SK-N-SH (cell line): ENCODE measurements around the gene GULP1. TPM values are rescaled to one million over a fixed set of nuclear protein-coding genes. Genes with fewer than 3 reads are reported as not detected.

Experiments used
- CTCF ChIA-PET: fragments of 300-600, 350-600 bp; formaldehyde crosslinking; extraction: SDS; loops from one replicate; lab custom pipeline; 2021; lab: Yijun Ruan, JAX
- POLR2A ChIA-PET: fragments of 350-600 bp; sonication (Branson Sonifier 250); formaldehyde crosslinking; extraction: SDS; loops from one replicate; lab custom pipeline; 2020; ENCODE audit warnings: antibody characterized with exemption, inconsistent platforms; lab: Yijun Ruan, JAX
- DNase-seq: peaks from one replicate; pipeline ENCODE4 v3.0.0; 2012
- H2AFZ ChIP-seq: fragments of 200-600 bp; sonication (generic); 2 replicates; pipeline ENCODE4 v1.8.1; 2016; ENCODE audit warnings: antibody characterized with exemption, mild to moderate bottlenecking, low read depth
- H3F3A ChIP-seq: fragments of 200-600 bp; sonication (generic); replicated peaks from 2 replicates; pipeline ENCODE3; 2016; ENCODE audit warnings: antibody characterized with exemption, mild to moderate bottlenecking; ENCODE audit not compliant: insufficient read depth
- H3K27ac ChIP-seq, 2 experiments: fragments of 200-500 bp in 1 of 2; fragments of 200-600 bp in 1 of 2; sonication (Bioruptor generic) in 1 of 2; sonication (generic), shearing (Covaris generic) in 1 of 2; 2 replicates each; pipeline versions ENCODE4 v1.5.1 to v1.6.1; 2014 to 2016; ENCODE audit warnings: low read depth in 2 of 2, inconsistent platforms in 1 of 2, low read length in 1 of 2, mild to moderate bottlenecking in 1 of 2, mixed read lengths in 1 of 2
- H3K27me3 ChIP-seq: fragments of 200-600 bp; sonication (generic), shearing (Covaris generic); 2 replicates; pipeline ENCODE4 v1.6.1; 2016; ENCODE audit warnings: mixed run types; ENCODE audit not compliant: insufficient read depth
- H3K36me3 ChIP-seq, 2 experiments: fragments of 200-500 bp in 1 of 2; fragments of 200-600 bp in 1 of 2; sonication (Bioruptor generic) in 1 of 2; sonication (generic) in 1 of 2; replicated peaks in 1 of 2; 2 replicates each; pipeline versions ENCODE3 to v1.5.1; 2014 to 2016; ENCODE audit warnings: low read length in 1 of 2, mild to moderate bottlenecking in 1 of 2; ENCODE audit not compliant: insufficient read depth in 2 of 2, control insufficient read depth in 1 of 2
- H3K4me1 ChIP-seq, 2 experiments: fragments of 200-500 bp in 1 of 2; fragments of 200-600 bp in 1 of 2; sonication (Bioruptor generic) in 1 of 2; sonication (generic), shearing (Covaris generic) in 1 of 2; 2 replicates each; pipeline versions ENCODE4 v1.5.1 to v1.6.1; 2014 to 2016; ENCODE audit warnings: low read depth in 1 of 2, low read length in 1 of 2, mixed run types in 1 of 2; ENCODE audit not compliant: insufficient read depth in 2 of 2, control insufficient read depth in 1 of 2
- H3K4me2 ChIP-seq: fragments of 200-600 bp; sonication (generic), shearing (Covaris generic); 2 replicates; pipeline ENCODE4 v1.6.1; 2017; ENCODE audit warnings: mixed run types
- H3K4me3 ChIP-seq, 2 experiments: fragments of 200-500 bp in 1 of 2; fragments of 200-600 bp in 1 of 2; sonication (Bioruptor generic) in 1 of 2; sonication (generic), shearing (Covaris generic) in 1 of 2; 2 replicates each; pipeline versions ENCODE4 v1.5.1 to v1.8.1; 2014 to 2016; ENCODE audit warnings: low read depth in 2 of 2, inconsistent platforms in 1 of 2, low read length in 1 of 2, mild to moderate bottlenecking in 1 of 2, mixed read lengths in 1 of 2, moderate library complexity in 1 of 2
- H3K79me2 ChIP-seq: fragments of 200-600 bp; sonication (generic); 2 replicates; pipeline ENCODE4 v1.8.1; 2017; ENCODE audit warnings: mild to moderate bottlenecking; ENCODE audit not compliant: insufficient read depth
- H3K9ac ChIP-seq: fragments of 200-600 bp; sonication (generic); 2 replicates; pipeline ENCODE4 v1.6.1; 2017; ENCODE audit warnings: mixed run types
- H3K9me2 ChIP-seq: fragments of 200-600 bp; sonication (generic); 2 replicates; pipeline ENCODE4 v1.6.1; 2017; ENCODE audit warnings: mixed run types
- H3K9me3 ChIP-seq: fragments of 200-600 bp; sonication (generic); 2 replicates; pipeline ENCODE4 v1.6.1; 2017; ENCODE audit warnings: mixed run types, mild to moderate bottlenecking, moderate library complexity
- H4K20me1 ChIP-seq: fragments of 200-600 bp; sonication (generic); 2 replicates; pipeline ENCODE4 v1.6.1; 2017; ENCODE audit warnings: mild to moderate bottlenecking, mixed run types; ENCODE audit not compliant: insufficient read depth
- ELF1 ChIP-seq: IDR thresholded peaks from 2 replicates; pipeline ENCODE4 v1.4.0; 2012
- EZH2phosphoT487 ChIP-seq: fragments of 200-600 bp; sonication (generic); IDR thresholded peaks from 2 replicates; pipeline ENCODE4 v1.6.1; 2017; ENCODE audit warnings: low read depth, mixed run types, mild to moderate bottlenecking, antibody characterized with exemption, moderate library complexity, borderline replicate concordance
- FOSL2 ChIP-seq: IDR thresholded peaks from 2 replicates; pipeline ENCODE4 v1.4.0; 2012; ENCODE audit warnings: low read depth, mild to moderate bottlenecking, moderate library complexity, borderline replicate concordance
- FOXJ3 ChIP-seq: sonication (generic); formaldehyde crosslinking; IDR thresholded peaks from 2 replicates; pipeline ENCODE4 v1.5.1; 2020; ENCODE audit warnings: mild to moderate bottlenecking, missing genetic modification reagents
- GATA2 ChIP-seq: sonication (generic); formaldehyde crosslinking; IDR thresholded peaks from 2 replicates; pipeline ENCODE4 v1.5.0; 2020; ENCODE audit warnings: mild to moderate bottlenecking, missing genetic modification reagents
- JUND ChIP-seq: IDR thresholded peaks from 2 replicates; pipeline ENCODE4 v1.4.0; 2012
- MAX ChIP-seq: IDR thresholded peaks from 2 replicates; pipeline ENCODE4 v1.4.0; 2012; ENCODE audit warnings: low read depth
- NFIC ChIP-seq: IDR thresholded peaks from 2 replicates; pipeline ENCODE4 v1.4.0; 2012; ENCODE audit warnings: borderline replicate concordance
- PBX3 ChIP-seq: IDR thresholded peaks from 2 replicates; pipeline ENCODE4; 2012
- POLR2AphosphoS5 ChIP-seq: IDR thresholded peaks from 2 replicates; pipeline ENCODE4 v1.6.1; 2012; ENCODE audit warnings: low read depth, low read length
- RAD21 ChIP-seq: IDR thresholded peaks from 2 replicates; pipeline ENCODE4 v1.6.1; 2012; ENCODE audit warnings: mild to moderate bottlenecking, low read length
- REST ChIP-seq: IDR thresholded peaks from 2 replicates; pipeline ENCODE4 v1.6.1; 2012; ENCODE audit warnings: mild to moderate bottlenecking, low read depth, low read length, moderate library complexity
- RFX5 ChIP-seq: IDR thresholded peaks from 2 replicates; pipeline ENCODE4 v1.6.1; 2012; ENCODE audit warnings: mild to moderate bottlenecking, improper control_type of control experiment, low read length
- RXRA ChIP-seq: IDR thresholded peaks from 2 replicates; pipeline ENCODE4 v1.4.0; 2012; ENCODE audit warnings: low read depth, mild to moderate bottlenecking, borderline replicate concordance
- SIN3A ChIP-seq: IDR thresholded peaks from 2 replicates; pipeline ENCODE4 v1.6.1; 2012; ENCODE audit warnings: low read depth, mild to moderate bottlenecking, low read length, moderate library complexity, borderline replicate concordance
- SMC3 ChIP-seq: IDR thresholded peaks from 2 replicates; pipeline ENCODE4 v1.6.1; 2012; ENCODE audit warnings: low read depth, low read length, improper control_type of control experiment
- TAF1 ChIP-seq: IDR thresholded peaks from 2 replicates; pipeline ENCODE4 v1.6.1; 2012; ENCODE audit warnings: low read depth, mild to moderate bottlenecking, low read length, moderate library complexity, borderline replicate concordance
- USF1 ChIP-seq: IDR thresholded peaks from 2 replicates; pipeline ENCODE4 v1.4.0; 2012; ENCODE audit warnings: low read depth, borderline replicate concordance
- WGBS: methylation state at CpG from one replicate; pipeline ENCODE4 v1.1.6; 2017; ENCODE audit warnings: low lambda C conversion rate; 5-methylcytosine and 5-hydroxymethylcytosine counted together
- polyA plus RNA-seq, 3 experiments: library from polyadenylated mRNA; depleted of rRNA; stranded (reverse); fragments of >200 nt; gene quantifications; 2 replicates each; pipeline ENCODE4 v1.2.3, GENCODE V29; 2012

The GULP1 gene
- polyA plus RNA-seq, 1 of the 3 experiments (the other 2 are of a cell fraction), result 33.8 TPM

- H3K9me3 ChIP-seq, result no peaks in the 10 kb centered on the region
- H3K9me2 ChIP-seq, result no peaks in the 10 kb centered on the region
- H3K36me3 ChIP-seq, result peaks cover 0 to 10% of the 10 kb centered on the region in 2 experiments
- CTCF ChIA-PET, result interaction anchor here (1.1 to 2.3 kb wide), 2 partner anchors 34 to 37 kb away, joined by 3 to 6 read pairs; partner anchors contain the start of gene GULP1
- H3K79me2 ChIP-seq, result peaks cover 85% of the 10 kb centered on the region
- no peak overlapping the region for H3K4me2 ChIP-seq
- DNase-seq, result no peak
- no peak overlapping the region for H2AFZ ChIP-seq
- no peaks in the 10 kb centered on the region for H3K27me3 ChIP-seq
- H3K4me3 ChIP-seq, result no peak overlapping the region
- H3K27ac ChIP-seq, result peak overlapping the region in 1 of 2 experiments; percentile 98; a peak in 2 of 4 replicates
- POLR2A ChIA-PET, result no interaction called here
- WGBS, result 100% methylated on average over 1 of the region's 1 CpG
- H3K9ac ChIP-seq, result no peak overlapping the region
- TF ChIP-seq FOSL2, result no peak
- TF ChIP-seq FOXJ3 (CRISPR knock-in tag), result no peak
- no peak for TF ChIP-seq POLR2AphosphoS5
- no peak for TF ChIP-seq NFIC
- no peak for TF ChIP-seq JUND
- TF ChIP-seq ELF1, result no peak
- TF ChIP-seq EZH2phosphoT487, result no peak
- no peak for TF ChIP-seq RFX5
- no peak for TF ChIP-seq RXRA
- no peak for TF ChIP-seq SMC3
- TF ChIP-seq RAD21, result no peak
- no peak for TF ChIP-seq REST
- TF ChIP-seq USF1, result no peak
- no peak for TF ChIP-seq MAX
- no peak for TF ChIP-seq PBX3
- TF ChIP-seq SIN3A, result no peak
- no peak for TF ChIP-seq TAF1
- no peak for TF ChIP-seq GATA2 (CRISPR knock-in tag)
- H4K20me1 ChIP-seq, result no peaks in the 10 kb centered on the region
- H3K4me1 ChIP-seq, result peaks cover 19 to 35% of the 10 kb centered on the region in 2 experiments
- H3F3A ChIP-seq, result peaks cover 12% of the 10 kb centered on the region
These were observed 36.7 kb downstream of the GULP1 start for GRCh38 chr2:188328419-188328818.
